SK-N-SH treated with all-trans-retinoic acid at 6 μM for 48 hours (cell line): ENCODE data around the gene SGTA.

Experiments used
- ATAC-seq: fragments of 200-7000 bp; cut with Tn5 transposase; 3 replicates; pipeline ENCODE4 v1.9.1; 2020; ENCODE audit warnings: mild to moderate bottlenecking, moderate library complexity
- ARNTL ChIP-seq: fragments of 450-650 bp; formaldehyde crosslinking; IDR thresholded peaks from 2 replicates; pipeline ENCODE4 v1.5.0; 2020; ENCODE audit warnings: low read depth, mild to moderate bottlenecking, moderate library complexity, borderline replicate concordance
- BACH2 ChIP-seq: fragments of 250-450 bp; sonication (Bioruptor Pico); IDR thresholded peaks from 2 replicates; pipeline ENCODE4 v1.9.0; 2021; ENCODE audit warnings: mild to moderate bottlenecking, borderline replicate concordance
- CREB5 ChIP-seq: fragments of 250-450 bp; sonication (Bioruptor Pico); IDR thresholded peaks from 2 replicates; pipeline ENCODE4 v1.5.1; 2020; ENCODE audit warnings: low read depth, mild to moderate bottlenecking, moderate library complexity
- CSRNP3 ChIP-seq: fragments of 250-450 bp; sonication (Bioruptor Pico); IDR thresholded peaks from 2 replicates; pipeline ENCODE4 v1.5.1; 2021; ENCODE audit warnings: mild to moderate bottlenecking, moderate library complexity
- ESRRG ChIP-seq: fragments of 250-450 bp; sonication (Bioruptor Pico); IDR thresholded peaks from 2 replicates; pipeline ENCODE4 v1.6.1; 2021; ENCODE audit warnings: mild to moderate bottlenecking
- ISL1 ChIP-seq: fragments of 250-450 bp; sonication (Bioruptor Pico); IDR thresholded peaks from 2 replicates; pipeline ENCODE4 v2.1.2; 2022; ENCODE audit warnings: mild to moderate bottlenecking, moderate library complexity
- OSR1 ChIP-seq: fragments of 250-450 bp; sonication (Bioruptor Pico); IDR thresholded peaks from 2 replicates; pipeline ENCODE4 v1.8.0; 2022; ENCODE audit warnings: moderate library complexity, mild to moderate bottlenecking, inconsistent platforms
- PATZ1 ChIP-seq: fragments of 250-450 bp; sonication (Bioruptor Pico); IDR thresholded peaks from 2 replicates; pipeline ENCODE4 v1.8.0; 2020; ENCODE audit warnings: mild to moderate bottlenecking, moderate library complexity, borderline replicate concordance
- POU6F1 ChIP-seq: fragments of 250-450 bp; sonication (Bioruptor Pico); IDR thresholded peaks from 2 replicates; pipeline ENCODE4 v1.8.0; 2021; ENCODE audit warnings: low read depth, mild to moderate bottlenecking, moderate library complexity, borderline replicate concordance
- PPARA ChIP-seq: fragments of 250-450 bp; sonication (Bioruptor Pico); IDR thresholded peaks from 2 replicates; pipeline ENCODE4 v1.5.0; 2020; ENCODE audit warnings: mild to moderate bottlenecking, borderline replicate concordance
- RARB ChIP-seq: fragments of 250-450 bp; sonication (Bioruptor Pico); IDR thresholded peaks from 2 replicates; pipeline ENCODE4 v1.8.0; 2021; ENCODE audit warnings: mild to moderate bottlenecking, moderate library complexity
- SNAI2 ChIP-seq: fragments of 250-450 bp; sonication (Bioruptor Pico); IDR thresholded peaks from 2 replicates; pipeline ENCODE4 v1.5.0; 2020; ENCODE audit warnings: mild to moderate bottlenecking, moderate library complexity
- TCF4 ChIP-seq: fragments of 250-450 bp; sonication (Bioruptor Pico); IDR thresholded peaks from 2 replicates; pipeline ENCODE4 v1.8.0; 2021; ENCODE audit warnings: mild to moderate bottlenecking, moderate library complexity, borderline replicate concordance
- TOX ChIP-seq: fragments of 250-450 bp; sonication (Bioruptor Pico); IDR thresholded peaks from 2 replicates; pipeline ENCODE4 v1.8.0; 2021; ENCODE audit warnings: mild to moderate bottlenecking, moderate library complexity, borderline replicate concordance
- ZC3H10 ChIP-seq: fragments of 250-450 bp; sonication (Bioruptor Pico); IDR thresholded peaks from 2 replicates; pipeline ENCODE4 v1.5.1; 2021; ENCODE audit warnings: mild to moderate bottlenecking, moderate library complexity
- ZFP3 ChIP-seq: fragments of 250-450 bp; sonication (Bioruptor Pico); IDR thresholded peaks from 2 replicates; pipeline ENCODE4 v1.5.0; 2020; ENCODE audit warnings: mild to moderate bottlenecking, moderate library complexity
- ZFP30 ChIP-seq: fragments of 450-650 bp; formaldehyde crosslinking; IDR thresholded peaks from 2 replicates; pipeline ENCODE4 v1.5.0; 2022; ENCODE audit warnings: mild to moderate bottlenecking, moderate library complexity
- ZNF565 ChIP-seq: fragments of 450-650 bp; formaldehyde crosslinking; conservative IDR thresholded peaks from 2 replicates; pipeline ENCODE4 v1.5.0; 2020; ENCODE audit warnings: low read depth, mild to moderate bottlenecking, moderate library complexity
- ZNF70 ChIP-seq: fragments of 450-650 bp; formaldehyde crosslinking; IDR thresholded peaks from 2 replicates; pipeline ENCODE4 v1.5.0; 2020; ENCODE audit warnings: mild to moderate bottlenecking, moderate library complexity
- ZNF8 ChIP-seq: fragments of 450-650 bp; formaldehyde crosslinking; IDR thresholded peaks from 2 replicates; pipeline ENCODE4 v1.5.0; 2020; ENCODE audit warnings: mild to moderate bottlenecking, moderate library complexity

The SGTA gene

GRCh38 chr19:2734589-2735288, 48.3 kb downstream of the SGTA start:
- ATAC-seq = no peak
- TF ChIP-seq BACH2 (no peak), ZNF8 (CRISPR knock-in tag) (no peak), PATZ1 (CRISPR knock-in tag) (no peak), ZC3H10 (CRISPR knock-in tag) (no peak), POU6F1 (CRISPR knock-in tag) (no peak), CSRNP3 (no peak), ZFP30 (no peak), RARB (no peak), OSR1 (CRISPR knock-in tag) (no peak), ZFP3 (CRISPR knock-in tag) (no peak), ZNF565 (no peak), ZNF70 (CRISPR knock-in tag) (no peak), TCF4 (CRISPR knock-in tag) (no peak), ARNTL (CRISPR knock-in tag) (no peak), ESRRG (CRISPR knock-in tag) (no peak), CREB5 (CRISPR knock-in tag) (no peak), PPARA (no peak), SNAI2 (no peak), TOX (CRISPR knock-in tag) (no peak), ISL1 (no peak)
- TF ChIP-seq, all 23 proteins: peak for 0

GRCh38 chr19:2733930-2734588, 49.0 kb downstream of the SGTA start:
- ATAC-seq = no peak
- TF ChIP-seq POU6F1 (CRISPR knock-in tag) (no peak), OSR1 (CRISPR knock-in tag) (no peak), ESRRG (CRISPR knock-in tag) (no peak)

GRCh38 chr19:2732883-2733282, 50.2 kb downstream of the SGTA start:
- no peak for ATAC-seq
- TF ChIP-seq PATZ1 (CRISPR knock-in tag) (no peak), SNAI2 (no peak), CREB5 (CRISPR knock-in tag) (no peak)
